Liver (tissue), 9 donors: ENCODE data around the gene LRRN2. TPM values are rescaled to one million over a fixed set of nuclear protein-coding genes. Genes with fewer than 3 reads are reported as not detected.

Experiments used
- DNase-seq: peaks from one replicate; pipeline ENCODE4 v3.0.0-alpha.2; 2017; ENCODE audit warnings: low spot score
- H3K27ac ChIP-seq, 2 donors: one replicate each; pipeline ENCODE4 v1.7.0; 2013; ENCODE audit warnings: inconsistent platforms in 2 of 2, low read length in 2 of 2, control low read depth in 1 of 2, low read depth in 1 of 2, mild to moderate bottlenecking in 1 of 2
- H3K27me3 ChIP-seq, 4 donors: one replicate each; pipeline versions ENCODE4 v1.6.1 to v1.7.0; 2013; ENCODE audit warnings: low read length in 3 of 4, inconsistent platforms in 1 of 4, mild to moderate bottlenecking in 1 of 4, moderate library complexity in 1 of 4; ENCODE audit not compliant: control insufficient read depth in 4 of 4, insufficient read depth in 4 of 4
- H3K36me3 ChIP-seq, 4 donors: one replicate each; pipeline versions ENCODE4 v1.6.1 to v1.7.0; 2013; ENCODE audit warnings: low read length in 3 of 4, mild to moderate bottlenecking in 3 of 4, low read depth in 1 of 4, moderate library complexity in 1 of 4; ENCODE audit not compliant: control insufficient read depth in 4 of 4, insufficient read depth in 3 of 4
- H3K4me1 ChIP-seq, 4 donors: one replicate each; pipeline versions ENCODE4 v1.6.1 to v1.7.0; 2013; ENCODE audit warnings: low read length in 3 of 4, mild to moderate bottlenecking in 3 of 4, moderate library complexity in 1 of 4; ENCODE audit not compliant: control insufficient read depth in 4 of 4, insufficient read depth in 4 of 4
- H3K4me3 ChIP-seq, 3 donors: one replicate each; pipeline versions ENCODE4 v1.6.1 to v1.7.0; 2013; ENCODE audit warnings: low read length in 3 of 3, control low read depth in 1 of 3, low read depth in 1 of 3, mild to moderate bottlenecking in 1 of 3
- H3K9ac ChIP-seq, 2 donors: one replicate each; pipeline ENCODE4 v1.7.0; 2013; ENCODE audit warnings: low read length in 2 of 2, mild to moderate bottlenecking in 2 of 2, moderate library complexity in 2 of 2, control low read depth in 1 of 2, low read depth in 1 of 2
- H3K9me3 ChIP-seq, 4 donors: one replicate each; pipeline versions ENCODE4 v1.6.1 to v1.7.0; 2013; ENCODE audit warnings: low read length in 3 of 4; ENCODE audit not compliant: control insufficient read depth in 4 of 4
- CTCF ChIP-seq: fragments of 150-350 bp; IDR thresholded peaks from 2 replicates; pipeline ENCODE4 v1.5.1; 2017; ENCODE audit warnings: improper control_type of control experiment, low read depth, low read length; ENCODE audit not compliant: missing input control
- EGR1 ChIP-seq, 2 donors: IDR thresholded peaks; 2 replicates each; pipeline ENCODE4 v1.6.1; 2016 to 2018; ENCODE audit warnings: antibody characterized with exemption in 2 of 2, low read depth in 2 of 2
- GABPA ChIP-seq, 2 donors: IDR thresholded peaks in 1 of 2; conservative IDR thresholded peaks in 1 of 2; 2 replicates each; pipeline ENCODE4 v1.6.1; 2016; ENCODE audit warnings: antibody characterized with exemption in 2 of 2, mild to moderate bottlenecking in 1 of 2, moderate library complexity in 1 of 2
- HNF4A ChIP-seq, 2 donors: conservative IDR thresholded peaks; 2 replicates each; pipeline ENCODE4 v1.6.1; 2016; ENCODE audit warnings: antibody characterized with exemption in 2 of 2, mild to moderate bottlenecking in 2 of 2
- HNF4G ChIP-seq: IDR thresholded peaks from 2 replicates; pipeline ENCODE4 v1.6.1; 2016; ENCODE audit warnings: antibody characterized with exemption
- JUND ChIP-seq, 2 donors: IDR thresholded peaks; 2 replicates each; pipeline ENCODE4 v1.6.1; 2016; ENCODE audit warnings: antibody characterized with exemption in 2 of 2
- RAD21 ChIP-seq, 2 donors: IDR thresholded peaks; 2 replicates each; pipeline ENCODE4 v1.6.1; 2016; ENCODE audit warnings: antibody characterized with exemption in 2 of 2, mild to moderate bottlenecking in 2 of 2
- REST ChIP-seq: IDR thresholded peaks from 2 replicates; pipeline ENCODE4 v1.6.1; 2016; ENCODE audit warnings: antibody characterized with exemption, mild to moderate bottlenecking
- RXRA ChIP-seq, 2 donors: IDR thresholded peaks; 2 replicates each; pipeline ENCODE4 v1.6.1; 2017 to 2018; ENCODE audit warnings: antibody characterized with exemption in 2 of 2, mild to moderate bottlenecking in 1 of 2
- SP1 ChIP-seq: IDR thresholded peaks from 2 replicates; pipeline ENCODE4 v1.6.1; 2018; ENCODE audit warnings: antibody characterized with exemption, mild to moderate bottlenecking
- TAF1 ChIP-seq: conservative IDR thresholded peaks from 2 replicates; pipeline ENCODE4 v1.6.1; 2016; ENCODE audit warnings: antibody characterized with exemption, mild to moderate bottlenecking
- WGBS: extraction: QIAGEN DNeasy Blood & Tissue Kit; methylation state at CpG from one replicate; pipeline ENCODE4 v1.1.7; 2013; 5-methylcytosine and 5-hydroxymethylcytosine counted together
- polyA plus RNA-seq, 2 donors: library from polyadenylated mRNA; stranded (reverse) in 1 of 2; unstranded in 1 of 2; fragments of 200-250 nt in 1 of 2; fragments of >200 nt in 1 of 2; fragmentation: Nextera tagmentation in 1 of 2; extraction: Ambion mirVana in 1 of 2; gene quantifications; one replicate each; pipeline versions ENCODE4 v1.2.1 to v1.2.3, GENCODE V29; 2013 to 2015
- total RNA-seq, 2 donors: library from RNA; depleted of rRNA; stranded (reverse); fragments of >200 nt; gene quantifications; one replicate each; pipeline ENCODE4 v1.2.3, GENCODE V29; 2014
- donor health status: healthy.
- donor health status: healthy.
- donor health status: healthy.
- donor health status: healthy.
- donor health status: healthy.

The LRRN2 gene
- total and polyA plus RNA-seq, 4 donors: 0.13 to 2.8 (median 0.28) TPM

DNA sequence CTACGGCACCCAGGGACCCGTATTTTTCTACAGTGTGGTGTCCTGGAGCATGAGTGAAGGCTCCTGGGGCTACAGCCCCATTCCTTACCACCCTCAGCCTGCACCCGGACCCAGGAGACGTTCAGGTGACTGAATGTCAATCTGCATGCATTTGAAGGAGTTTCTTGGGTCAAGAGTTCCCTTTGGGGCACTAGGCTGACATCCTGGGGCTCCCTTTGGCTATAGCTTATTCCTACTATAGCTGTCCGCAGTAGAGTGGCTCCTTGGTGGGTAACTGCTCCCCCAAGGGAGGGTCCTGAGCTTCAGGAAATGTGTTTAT is 19.9 kb upstream of the LRRN2 start:
- no peak overlapping the region for H3K9ac ChIP-seq
- H3K9me3 ChIP-seq: no peaks in the 10 kb centered on the region
- H3K36me3 ChIP-seq: no peaks in the 10 kb centered on the region
- no peak for DNase-seq
- no peak overlapping the region for H3K4me3 ChIP-seq
- TF ChIP-seq TAF1 (no peak), HNF4G (no peak), SP1 (no peak), CTCF (no peak), REST (no peak), EGR1 (IDR thresholded peaks at IDR 0.05; ENCODE audit: low read depth in 2 of 2) (no peak), RAD21 (IDR thresholded peaks at IDR 0.05) (no peak)
- H3K4me1 ChIP-seq: no peaks in the 10 kb centered on the region
- WGBS: 88% methylated on average over 5 of the region's 5 CpGs
- no peaks in the 10 kb centered on the region for H3K27me3 ChIP-seq
- H3K27ac ChIP-seq: no peak overlapping the region

DNA sequence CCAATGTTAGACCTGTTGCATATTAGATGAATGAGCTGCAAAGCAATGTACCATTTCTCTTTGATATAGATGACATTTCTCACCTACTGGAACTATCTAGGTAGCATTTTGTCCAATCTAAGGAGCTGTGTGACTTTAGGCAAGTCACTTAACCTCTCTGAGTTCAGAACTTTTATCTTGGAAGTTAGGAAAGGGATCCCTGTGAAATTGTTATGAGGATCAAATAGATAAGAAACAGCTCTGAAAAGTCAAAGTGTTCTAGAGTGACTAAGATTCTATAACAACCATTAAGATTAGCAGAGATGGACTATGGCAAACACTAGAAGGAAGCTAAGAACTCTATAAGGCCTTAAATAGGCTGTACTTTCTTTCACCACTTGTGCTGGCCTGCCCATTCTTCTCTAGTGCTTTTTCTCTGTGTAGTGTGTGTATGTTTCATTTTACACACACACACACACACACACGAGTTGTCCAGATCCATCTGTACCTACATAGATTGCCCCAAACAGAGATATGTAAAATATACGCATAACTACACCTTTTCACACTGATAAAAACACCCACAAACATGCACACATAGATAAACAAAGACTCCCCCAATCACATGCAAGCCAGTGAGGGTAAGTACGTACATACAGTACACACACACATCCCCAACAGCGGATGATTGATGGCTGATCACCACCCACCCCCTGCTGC is 19.4 kb upstream of the LRRN2 start:
- no peak for DNase-seq
- no peaks in the 10 kb centered on the region for H3K4me1 ChIP-seq
- H3K27ac ChIP-seq: no peak overlapping the region
- no peaks in the 10 kb centered on the region for H3K36me3 ChIP-seq
- H3K27me3 ChIP-seq: no peaks in the 10 kb centered on the region
- TF ChIP-seq JUND (IDR thresholded peaks at IDR 0.05): no peak
- TF ChIP-seq CTCF: no peak
- no peak for TF ChIP-seq REST
- TF ChIP-seq RXRA (IDR thresholded peaks at IDR 0.05): no peak
- TF ChIP-seq TAF1: no peak
- TF ChIP-seq EGR1 (IDR thresholded peaks at IDR 0.05; ENCODE audit: low read depth in 2 of 2): no peak
- no peak for TF ChIP-seq SP1
- TF ChIP-seq GABPA (IDR thresholded peaks at IDR 0.05 in 1 of 2, conservative IDR thresholded peaks at IDR 0.05 in 1 of 2): no peak
- TF ChIP-seq HNF4A (conservative IDR thresholded peaks at IDR 0.05): no peak
- no peaks in the 10 kb centered on the region for H3K9me3 ChIP-seq
- 92% methylated on average over 4 of the region's 4 CpGs for WGBS
- H3K4me3 ChIP-seq: no peak overlapping the region
- H3K9ac ChIP-seq: no peak overlapping the region
